ENCODE results near the gene CPLX3.

- TF ChIP-seq TAF1 (IDR thresholded peaks at IDR 0.05; ENCODE audit: low read depth) (no peak), TCF12 (IDR thresholded peaks at IDR 0.05; ENCODE audit: low read depth) (no peak), YY1 (IDR thresholded peaks at IDR 0.05; ENCODE audit: low read depth) (no peak), EP300 (IDR thresholded peaks at IDR 0.05; ENCODE audit: borderline replicate concordance) (no peak), MAX (IDR thresholded peaks at IDR 0.05) (no peak), CREB1 (IDR thresholded peaks at IDR 0.05; ENCODE audit: low read depth) (no peak), CEBPB (IDR thresholded peaks at IDR 0.05) (no peak), EGR1 (IDR thresholded peaks at IDR 0.05) (no peak)
- TF ChIP-seq, protein P1, sequence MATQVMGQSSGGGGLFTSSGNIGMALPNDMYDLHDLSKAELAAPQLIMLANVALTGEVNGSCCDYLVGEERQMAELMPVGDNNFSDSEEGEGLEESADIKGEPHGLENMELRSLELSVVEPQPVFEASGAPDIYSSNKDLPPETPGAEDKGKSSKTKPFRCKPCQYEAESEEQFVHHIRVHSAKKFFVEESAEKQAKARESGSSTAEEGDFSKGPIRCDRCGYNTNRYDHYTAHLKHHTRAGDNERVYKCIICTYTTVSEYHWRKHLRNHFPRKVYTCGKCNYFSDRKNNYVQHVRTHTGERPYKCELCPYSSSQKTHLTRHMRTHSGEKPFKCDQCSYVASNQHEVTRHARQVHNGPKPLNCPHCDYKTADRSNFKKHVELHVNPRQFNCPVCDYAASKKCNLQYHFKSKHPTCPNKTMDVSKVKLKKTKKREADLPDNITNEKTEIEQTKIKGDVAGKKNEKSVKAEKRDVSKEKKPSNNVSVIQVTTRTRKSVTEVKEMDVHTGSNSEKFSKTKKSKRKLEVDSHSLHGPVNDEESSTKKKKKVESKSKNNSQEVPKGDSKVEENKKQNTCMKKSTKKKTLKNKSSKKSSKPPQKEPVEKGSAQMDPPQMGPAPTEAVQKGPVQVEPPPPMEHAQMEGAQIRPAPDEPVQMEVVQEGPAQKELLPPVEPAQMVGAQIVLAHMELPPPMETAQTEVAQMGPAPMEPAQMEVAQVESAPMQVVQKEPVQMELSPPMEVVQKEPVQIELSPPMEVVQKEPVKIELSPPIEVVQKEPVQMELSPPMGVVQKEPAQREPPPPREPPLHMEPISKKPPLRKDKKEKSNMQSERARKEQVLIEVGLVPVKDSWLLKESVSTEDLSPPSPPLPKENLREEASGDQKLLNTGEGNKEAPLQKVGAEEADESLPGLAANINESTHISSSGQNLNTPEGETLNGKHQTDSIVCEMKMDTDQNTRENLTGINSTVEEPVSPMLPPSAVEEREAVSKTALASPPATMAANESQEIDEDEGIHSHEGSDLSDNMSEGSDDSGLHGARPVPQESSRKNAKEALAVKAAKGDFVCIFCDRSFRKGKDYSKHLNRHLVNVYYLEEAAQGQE (IDR thresholded peaks at IDR 0.05; ENCODE audit: low read depth), result no peak
These were observed 13.9 kb upstream of the CPLX3 start, which contains the start of gene LMAN1L for GRCh38 chr15:74812533-74812932.
